CD4-positive, alpha-beta memory T cell (primary cell): ENCODE data around the gene SLC25A20. TPM values are rescaled to one million over a fixed set of nuclear protein-coding genes. Genes with fewer than 3 reads are reported as not detected.

Source experiments
- CTCF ChIA-PET: fragments of 350-600 bp; sonication (Branson Sonifier 250); formaldehyde crosslinking; loops from one replicate; lab custom pipeline; 2021; ENCODE audit warnings: inconsistent platforms; ENCODE audit not compliant: partially characterized antibody; lab: Charles Lee
- POLR2A ChIA-PET: fragments of 350-600 bp; sonication (Branson Sonifier 250); formaldehyde crosslinking; loops from one replicate; lab custom pipeline; 2021; ENCODE audit not compliant: partially characterized antibody; lab: Charles Lee
- DNase-seq, 5 donors: peaks; one replicate each; pipeline versions ENCODE4 v3.0.0 to v3.0.0-alpha.2; 2020 to 2022; ENCODE audit warnings: mixed read lengths in 1 of 5
- H3K27ac ChIP-seq: one replicate; pipeline ENCODE4 v1.7.0; 2013; ENCODE audit warnings: low read depth, low read length
- H3K27me3 ChIP-seq: 2 replicates; pipeline ENCODE4 v1.7.0; 2013; ENCODE audit warnings: mild to moderate bottlenecking, low read length, moderate library complexity; ENCODE audit not compliant: insufficient read depth
- H3K36me3 ChIP-seq: 2 replicates; pipeline ENCODE4 v1.7.0; 2013; ENCODE audit warnings: mild to moderate bottlenecking, low read length, moderate library complexity; ENCODE audit not compliant: insufficient read depth
- H3K4me1 ChIP-seq: 2 replicates; pipeline ENCODE4 v1.7.0; 2013; ENCODE audit warnings: mild to moderate bottlenecking, low read length, moderate library complexity; ENCODE audit not compliant: insufficient read depth
- H3K4me3 ChIP-seq, 2 donors: one replicate each; pipeline ENCODE4 v1.7.0; 2013; ENCODE audit warnings: low read length in 2 of 2, mild to moderate bottlenecking in 1 of 2
- H3K9me3 ChIP-seq, 2 donors: one replicate each; pipeline ENCODE4 v1.7.0; 2013; ENCODE audit warnings: low read length in 2 of 2, control low read depth in 1 of 2; ENCODE audit not compliant: control insufficient read depth in 1 of 2
- H3K27ac Mint-ChIP-seq, 7 donors: one replicate each; pipeline ENCODE4 v1.8.0; 2020 to 2021; ENCODE audit warnings: mixed read lengths in 7 of 7, mild to moderate bottlenecking in 6 of 7, inconsistent platforms in 3 of 7, moderate library complexity in 3 of 7
- H3K27me3 Mint-ChIP-seq, 2 donors: one replicate each; pipeline ENCODE4 v1.8.0; 2020 to 2021; ENCODE audit warnings: mixed read lengths in 2 of 2
- H3K36me3 Mint-ChIP-seq, 2 donors: one replicate each; pipeline ENCODE4 v1.8.0; 2020 to 2021; ENCODE audit warnings: mixed read lengths in 2 of 2, inconsistent platforms in 1 of 2, mild to moderate bottlenecking in 1 of 2
- H3K4me1 Mint-ChIP-seq, 4 donors: one replicate each; pipeline ENCODE4 v1.8.0; 2020 to 2021; ENCODE audit warnings: mixed read lengths in 4 of 4, mild to moderate bottlenecking in 1 of 4
- H3K4me3 Mint-ChIP-seq, 8 donors: one replicate each; pipeline ENCODE4 v1.8.0; 2020 to 2021; ENCODE audit warnings: mixed read lengths in 8 of 8, mild to moderate bottlenecking in 7 of 8, moderate library complexity in 6 of 8, inconsistent platforms in 3 of 8
- H3K9me3 Mint-ChIP-seq, 8 donors: one replicate each; pipeline ENCODE4 v1.8.0; 2020 to 2021; ENCODE audit warnings: mixed read lengths in 8 of 8, mild to moderate bottlenecking in 5 of 8, inconsistent platforms in 3 of 8, moderate library complexity in 1 of 8
- intact Hi-C: fragments of 100-400 bp; cut with micrococcal nuclease; formaldehyde crosslinking; loops from one replicate; pipeline ENCODE4 v1.15.1; 2023
- polyA plus RNA-seq, 2 donors: library from polyadenylated mRNA; unstranded; fragments of 300-500 nt; fragmentation: Illumina TruSeq; gene quantifications; one replicate each; pipeline ENCODE4 v1.2.3, GENCODE V29; 2021
- total RNA-seq, 2 experiments: library from RNA; stranded (reverse); gene quantifications; one replicate each; pipeline ENCODE4 v1.2.3, GENCODE V29; 2021

Gene SLC25A20
- total and polyA plus RNA-seq, 4 experiments from 2014 or later: 12.7 to 67.6 (median 20.5) TPM

- intact Hi-C loops: no loop called here
- POLR2A ChIA-PET: interaction anchor here (0.9 to 1.2 kb wide), 2 partner anchors 15 to 87 kb away, joined by 3 to 4 read pairs; partner anchors contain the start of gene PRKAR2A
Measured at GRCh38 chr3:48934333-48934991, 35.8 kb upstream of the SLC25A20 start.

GRCh38 chr3:48931944-48932580 lies 33.4 kb upstream of the SLC25A20 start:
- ChIA-PET CTCF (interaction anchor here (1.0 to 1.3 kb wide), 2 partner anchors 18 to 196 kb away, joined by 3 to 4 read pairs; no protein-coding TSS in a partner anchor), POLR2A (interaction anchor here (1.1 kb wide), 1 partner anchor 13 kb away, joined by 4 read pairs; the partner anchor contains the start of gene ARIH2)
- H3K4me1 Mint-ChIP-seq: peaks cover 47 to 74% (median 60%) of the 10 kb centered on the region in 4 donors
- intact Hi-C loops: no loop called here
- H3K4me3 ChIP-seq: no peak overlapping the region
- no peaks in the 10 kb centered on the region for H3K9me3 ChIP-seq
- no peak overlapping the region for H3K27ac ChIP-seq
- peaks cover 0 to 3% (median 0%) of the 10 kb centered on the region in 8 donors for H3K9me3 Mint-ChIP-seq
- peaks cover 56 to 71% of the 10 kb centered on the region in 2 donors for H3K36me3 Mint-ChIP-seq
- peak overlapping the region in 1 of 8 donors; percentile 21 for H3K4me3 Mint-ChIP-seq
- H3K27me3 Mint-ChIP-seq: no peaks in the 10 kb centered on the region
- no peaks in the 10 kb centered on the region for H3K27me3 ChIP-seq
- no peak for DNase-seq
- peaks cover 36% of the 10 kb centered on the region for H3K36me3 ChIP-seq
- peak overlapping the region in 5 of 7 donors; percentile 6 to 60 (median 16) for H3K27ac Mint-ChIP-seq
- H3K4me1 ChIP-seq: peaks cover 60% of the 10 kb centered on the region

More at GRCh38 chr3:48934333-48934991, 35.8 kb upstream of the SLC25A20 start:
- H3K4me1 Mint-ChIP-seq: peaks cover 38 to 65% (median 49%) of the 10 kb centered on the region in 4 donors
- DNase-seq: no peak
- H3K27ac Mint-ChIP-seq: peak overlapping the region in 2 of 7 donors; percentile 8 to 18
- H3K4me1 ChIP-seq: peaks cover 47% of the 10 kb centered on the region
- H3K4me3 Mint-ChIP-seq: no peak overlapping the region
- no peaks in the 10 kb centered on the region for H3K9me3 ChIP-seq
- H3K27me3 ChIP-seq: no peaks in the 10 kb centered on the region
- no peak overlapping the region for H3K27ac ChIP-seq
- CTCF ChIA-PET: interaction anchor here (0.6 to 1.7 kb wide), 6 partner anchors 9 to 198 kb away, joined by 3 to 5 read pairs (median 3); partner anchors contain the start of genes SLC25A20 and WDR6
- peaks cover 0 to 5% (median 0%) of the 10 kb centered on the region in 8 donors for H3K9me3 Mint-ChIP-seq
- peaks cover 41 to 58% of the 10 kb centered on the region in 2 donors for H3K36me3 Mint-ChIP-seq
- H3K4me3 ChIP-seq: no peak overlapping the region
- no peaks in the 10 kb centered on the region for H3K27me3 Mint-ChIP-seq
- H3K36me3 ChIP-seq: peaks cover 17% of the 10 kb centered on the region

- DNase-seq: no peak
- H3K36me3 ChIP-seq: peaks cover 44% of the 10 kb centered on the region
- H3K4me3 ChIP-seq: no peak overlapping the region
- H3K27me3 ChIP-seq: no peaks in the 10 kb centered on the region
- Mint-ChIP-seq H3K9me3 (peaks cover 0 to 3% (median 0%) of the 10 kb centered on the region in 8 donors), H3K36me3 (peaks cover 61 to 75% of the 10 kb centered on the region in 2 donors), H3K4me3 (no peak overlapping the region), H3K27me3 (no peaks in the 10 kb centered on the region), H3K27ac (no peak overlapping the region), H3K4me1 (peaks cover 56 to 77% (median 66%) of the 10 kb centered on the region in 4 donors)
- H3K27ac ChIP-seq: no peak overlapping the region
- ChIA-PET CTCF (interaction anchor here (1.3 to 2.3 kb wide), 2 partner anchors 11 to 194 kb away, joined by 4 to 8 read pairs; partner anchors contain the start of gene ARIH2), POLR2A (interaction anchor here (0.6 to 4.5 kb wide), 4 partner anchors 12 to 161 kb away, joined by 3 to 22 read pairs (median 3); partner anchors contain the start of genes ARIH2, SLC25A20 and WDR6)
- H3K4me1 ChIP-seq: peaks cover 70% of the 10 kb centered on the region
- intact Hi-C loops: no loop called here
- H3K9me3 ChIP-seq: no peaks in the 10 kb centered on the region
Measured at GRCh38 chr3:48930590-48930989, 31.9 kb upstream of the SLC25A20 start.

GRCh38 chr3:48929358-48930035 lies 30.8 kb upstream of the SLC25A20 start:
- ChIA-PET POLR2A (interaction anchor here (4.5 kb wide), 1 partner anchor 11 kb away, joined by 22 read pairs; the partner anchor contains the start of gene ARIH2), CTCF (interaction anchor here (1.0 to 2.5 kb wide), 4 partner anchors 10 to 264 kb away, joined by 3 to 10 read pairs (median 6); partner anchors contain the start of genes ARIH2 and SLC25A20)
- Mint-ChIP-seq H3K9me3 (peaks cover 0 to 3% (median 0%) of the 10 kb centered on the region in 8 donors), H3K36me3 (peaks cover 52 to 70% of the 10 kb centered on the region in 2 donors), H3K27me3 (no peaks in the 10 kb centered on the region), H3K4me3 (peak overlapping the region in 5 of 8 donors; percentile 12 to 56 (median 35)), H3K27ac (peak overlapping the region in 6 of 7 donors; percentile 11 to 86 (median 32)), H3K4me1 (peaks cover 51 to 68% (median 58%) of the 10 kb centered on the region in 4 donors)
- intact Hi-C loops: no loop called here
- no peaks in the 10 kb centered on the region for H3K27me3 ChIP-seq
- H3K27ac ChIP-seq: no peak overlapping the region
- peaks cover 39% of the 10 kb centered on the region for H3K36me3 ChIP-seq
- peaks cover 61% of the 10 kb centered on the region for H3K4me1 ChIP-seq
- no peak overlapping the region for H3K4me3 ChIP-seq
- no peak for DNase-seq
- H3K9me3 ChIP-seq: no peaks in the 10 kb centered on the region

GRCh38 chr3:48928679-48929078 lies 30.0 kb upstream of the SLC25A20 start:
- intact Hi-C loops: no loop called here
- no peak overlapping the region for H3K27ac ChIP-seq
- no peaks in the 10 kb centered on the region for H3K9me3 ChIP-seq
- no peak for DNase-seq
- Mint-ChIP-seq H3K9me3 (peaks cover 0 to 3% (median 0%) of the 10 kb centered on the region in 8 donors), H3K4me3 (peak overlapping the region in 5 of 8 donors; percentile 3 to 41 (median 28)), H3K36me3 (peaks cover 49 to 68% of the 10 kb centered on the region in 2 donors), H3K27ac (peak overlapping the region in 3 of 7 donors; percentile 9 to 53 (median 22)), H3K27me3 (no peaks in the 10 kb centered on the region), H3K4me1 (peaks cover 44 to 63% (median 51%) of the 10 kb centered on the region in 4 donors)
- H3K4me3 ChIP-seq: no peak overlapping the region
- H3K36me3 ChIP-seq: peaks cover 35% of the 10 kb centered on the region
- H3K4me1 ChIP-seq: peaks cover 56% of the 10 kb centered on the region
- ChIA-PET POLR2A (interaction anchor here (4.5 kb wide), 1 partner anchor 10 kb away, joined by 22 read pairs; the partner anchor contains the start of gene ARIH2), CTCF (interaction anchor here (1.3 to 2.5 kb wide), 2 partner anchors 10 to 30 kb away, joined by 3 to 10 read pairs; partner anchors contain the start of genes ARIH2 and SLC25A20)
- no peaks in the 10 kb centered on the region for H3K27me3 ChIP-seq

- Mint-ChIP-seq H3K4me1 (peaks cover 43 to 60% (median 50%) of the 10 kb centered on the region in 4 donors), H3K9me3 (peaks cover 0 to 2% (median 0%) of the 10 kb centered on the region in 8 donors), H3K36me3 (peaks cover 48 to 66% of the 10 kb centered on the region in 2 donors), H3K27me3 (no peaks in the 10 kb centered on the region), H3K27ac (peak overlapping the region in 3 of 7 donors; percentile 8 to 55 (median 44)), H3K4me3 (peak overlapping the region in 2 of 8 donors; percentile 1 to 71)
- ChIA-PET CTCF (interaction anchor here (0.6 to 2.5 kb wide), 5 partner anchors 9 to 79 kb away, joined by 3 to 10 read pairs (median 3); partner anchors contain the start of genes ARIH2, SLC25A20 and WDR6), POLR2A (interaction anchor here (4.5 kb wide), 1 partner anchor 9 kb away, joined by 22 read pairs; the partner anchor contains the start of gene ARIH2)
- Histone ChIP-seq H3K9me3 (no peaks in the 10 kb centered on the region), H3K27me3 (no peaks in the 10 kb centered on the region), H3K36me3 (peaks cover 35% of the 10 kb centered on the region), H3K4me3 (no peak overlapping the region), H3K27ac (no peak overlapping the region), H3K4me1 (peaks cover 54% of the 10 kb centered on the region)
- no peak for DNase-seq
- intact Hi-C loops: no loop called here
Measured at GRCh38 chr3:48927928-48928327, 29.2 kb upstream of the SLC25A20 start.
